ENCODE measurements around the gene SKOR2. TPM values are rescaled to one million over a fixed set of nuclear protein-coding genes. Genes with fewer than 3 reads are reported as not detected.
A peak's percentile ranks its signal among the peaks of the same experiment; 100 is the strongest.
"Not testable (repeated sequence)": the region's sequence is repeated elsewhere in the genome, so short reads cannot be mapped to it uniquely, and the experiment has no call there.

Gene SKOR2
- total RNA-seq, 2 experiments from 2014 or later = not detected

DNA sequence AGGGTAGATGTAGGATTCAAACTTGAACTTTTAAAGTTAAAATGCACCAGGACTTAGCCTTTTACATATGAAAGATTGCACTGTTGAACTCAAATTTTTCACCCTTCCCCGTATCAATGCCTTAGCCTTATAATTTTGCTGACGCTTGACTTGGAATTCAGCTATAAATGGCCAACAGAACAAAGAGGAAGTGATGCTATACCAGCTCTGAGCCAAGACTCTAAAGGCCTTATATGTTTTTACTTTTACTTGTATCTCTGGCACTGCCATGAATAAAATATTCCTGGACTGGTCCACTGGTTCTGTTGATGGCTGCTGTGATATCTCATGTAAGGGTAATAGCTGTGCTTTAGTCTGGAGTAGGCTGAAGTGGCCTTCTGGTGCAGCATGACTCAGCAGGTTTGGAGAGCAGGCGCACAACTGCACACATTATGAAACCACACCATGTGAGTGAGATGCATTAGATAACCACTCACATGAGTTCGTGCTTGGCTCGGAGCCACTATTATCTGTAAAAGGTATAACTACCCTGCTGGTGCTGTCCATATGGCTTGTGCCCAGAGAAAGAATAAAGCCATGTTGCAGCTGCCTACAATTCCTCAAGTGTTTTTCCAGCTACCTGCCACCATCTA, 66.9 kb downstream of the SKOR2 start:
- Mint-ChIP-seq H3K36me3 (no peaks in the 10 kb centered on the region), H3K27me3 (peaks cover 10% of the 10 kb centered on the region), H3K27ac (no peak overlapping the region), H3K9me3 (peaks cover 9% of the 10 kb centered on the region), H3K4me1 (no peaks in the 10 kb centered on the region), H3K4me3 (no peak overlapping the region)
- no peak for DNase-seq

DNA sequence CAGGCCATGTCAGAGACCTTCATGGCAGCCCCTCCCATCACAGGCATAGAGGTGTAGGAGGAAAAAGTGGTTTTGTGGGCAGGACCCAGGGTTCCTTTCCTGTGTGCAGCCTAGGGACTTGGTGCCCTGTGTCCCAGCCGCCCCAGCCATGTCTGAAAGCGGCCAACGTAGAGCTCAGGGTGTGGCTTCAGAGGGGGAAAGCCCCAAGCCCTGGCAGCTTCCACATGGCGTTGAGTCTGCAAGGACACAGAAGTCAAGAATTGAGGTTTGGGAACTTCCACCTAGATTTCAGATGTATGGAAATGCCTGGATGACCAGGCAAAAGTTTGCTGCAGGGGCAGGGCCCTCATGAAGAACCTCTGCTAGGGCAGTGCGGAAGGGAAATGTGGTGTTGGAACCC, 69.3 kb downstream of the SKOR2 start:
- DNase-seq, H3K9me3 Mint-ChIP-seq, H3K27ac Mint-ChIP-seq, H3K4me1 Mint-ChIP-seq, H3K36me3 Mint-ChIP-seq, H3K4me3 Mint-ChIP-seq, H3K27me3 Mint-ChIP-seq: not testable (repeated sequence)

DNA sequence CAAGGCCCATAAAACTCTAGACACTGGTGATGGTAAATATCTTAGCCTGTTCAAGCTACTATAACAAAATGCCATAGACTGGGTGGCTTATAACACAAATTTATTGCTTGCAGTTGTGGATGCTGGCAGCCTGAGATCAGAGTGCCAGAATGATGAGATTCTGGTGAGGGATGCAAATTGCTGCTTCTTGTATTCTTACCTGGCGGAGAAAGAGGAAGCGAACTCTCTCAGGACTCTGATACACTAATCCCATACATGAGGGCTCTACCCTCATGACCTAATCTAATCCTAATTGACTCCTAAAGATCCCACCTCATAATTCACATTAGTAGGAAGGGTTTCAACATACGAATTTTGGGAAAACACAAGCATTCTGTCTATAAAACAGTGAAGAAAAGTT, 70.7 kb downstream of the SKOR2 start:
- no peak overlapping the region for H3K27ac Mint-ChIP-seq

DNA sequence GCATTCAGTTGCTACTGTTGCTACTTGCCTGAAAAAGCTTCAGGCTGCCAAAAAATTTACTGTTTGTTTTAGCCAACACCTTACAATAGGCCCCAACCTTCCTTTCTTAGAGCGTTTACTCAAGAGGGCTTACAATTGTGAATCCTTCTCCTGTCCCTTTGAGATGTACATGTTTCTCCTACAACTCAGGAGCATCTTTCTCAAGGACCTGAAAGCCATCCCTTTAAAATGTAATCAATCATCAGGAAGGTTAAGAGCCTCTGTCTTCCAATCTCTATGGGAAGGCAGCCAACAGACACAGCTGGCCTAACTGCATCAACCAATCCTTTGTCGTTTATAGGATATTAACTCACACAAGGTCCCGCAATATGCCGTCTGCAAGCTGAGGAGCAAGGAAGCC, 71.9 kb downstream of the SKOR2 start:
- no peak overlapping the region for H3K27ac Mint-ChIP-seq
- no peak for DNase-seq
- H3K36me3 Mint-ChIP-seq = peaks cover 2% of the 10 kb centered on the region
- H3K9me3 Mint-ChIP-seq = peaks cover 5% of the 10 kb centered on the region
- no peak overlapping the region for H3K4me3 Mint-ChIP-seq
- H3K4me1 Mint-ChIP-seq = peaks cover 4% of the 10 kb centered on the region
- H3K27me3 Mint-ChIP-seq = no peaks in the 10 kb centered on the region

More for the DNA sequence above, 70.7 kb downstream of the SKOR2 start:
- no peak for DNase-seq
- H3K27me3 Mint-ChIP-seq = no peaks in the 10 kb centered on the region
- H3K4me3 Mint-ChIP-seq = no peak overlapping the region
- no peaks in the 10 kb centered on the region for H3K36me3 Mint-ChIP-seq
- peaks cover 2% of the 10 kb centered on the region for H3K4me1 Mint-ChIP-seq
- peaks cover 9% of the 10 kb centered on the region for H3K9me3 Mint-ChIP-seq

DNA sequence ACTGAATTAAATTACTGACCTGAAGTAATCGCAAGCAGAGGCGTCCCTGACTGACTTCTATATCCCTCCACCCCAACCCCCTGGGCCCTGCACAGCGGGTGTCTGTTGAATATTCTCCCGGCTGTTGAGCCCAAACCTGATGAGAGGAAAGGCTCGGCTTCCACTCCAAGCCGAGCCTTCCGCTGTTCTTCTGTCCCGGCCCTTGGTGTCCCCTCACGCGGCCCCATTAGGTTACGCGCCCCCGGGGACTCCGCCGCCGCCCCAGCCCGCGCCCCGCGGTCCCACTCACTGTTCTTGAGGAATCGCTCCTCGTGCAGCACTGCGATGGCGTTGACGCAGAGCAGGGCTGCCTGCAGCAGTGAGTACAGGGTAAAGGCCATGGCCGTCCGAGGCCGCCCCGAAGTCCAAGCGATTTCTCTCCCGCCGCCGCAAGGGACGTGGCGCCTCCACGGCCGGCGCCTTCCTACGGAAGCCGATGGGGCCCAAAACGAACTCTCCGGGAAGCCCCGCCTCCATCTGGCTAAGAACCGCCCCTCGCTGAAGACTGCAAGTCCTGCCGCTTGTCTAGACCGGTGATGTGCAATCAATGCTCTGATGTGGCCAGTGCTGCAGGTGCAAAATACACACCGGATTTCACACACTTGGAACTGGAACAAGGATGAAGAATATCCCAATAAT, 75.4 kb downstream of the SKOR2 start, which contains the start of gene IER3IP1:
Gene IER3IP1, minus strand, starts transcription at position 467 of the 678 bp plus-strand sequence. Its CDS starts 87 bp downstream, at position 380.
- Mint-ChIP-seq H3K4me1 (peaks cover 10% of the 10 kb centered on the region), H3K27me3 (no peaks in the 10 kb centered on the region), H3K36me3 (peaks cover 2% of the 10 kb centered on the region), H3K27ac (peak within 1 kb of the TSS; percentile 70), H3K9me3 (no peaks in the 10 kb centered on the region), H3K4me3 (no peak within 1 kb of the TSS)
- DNase-seq = peak; percentile 87

DNA sequence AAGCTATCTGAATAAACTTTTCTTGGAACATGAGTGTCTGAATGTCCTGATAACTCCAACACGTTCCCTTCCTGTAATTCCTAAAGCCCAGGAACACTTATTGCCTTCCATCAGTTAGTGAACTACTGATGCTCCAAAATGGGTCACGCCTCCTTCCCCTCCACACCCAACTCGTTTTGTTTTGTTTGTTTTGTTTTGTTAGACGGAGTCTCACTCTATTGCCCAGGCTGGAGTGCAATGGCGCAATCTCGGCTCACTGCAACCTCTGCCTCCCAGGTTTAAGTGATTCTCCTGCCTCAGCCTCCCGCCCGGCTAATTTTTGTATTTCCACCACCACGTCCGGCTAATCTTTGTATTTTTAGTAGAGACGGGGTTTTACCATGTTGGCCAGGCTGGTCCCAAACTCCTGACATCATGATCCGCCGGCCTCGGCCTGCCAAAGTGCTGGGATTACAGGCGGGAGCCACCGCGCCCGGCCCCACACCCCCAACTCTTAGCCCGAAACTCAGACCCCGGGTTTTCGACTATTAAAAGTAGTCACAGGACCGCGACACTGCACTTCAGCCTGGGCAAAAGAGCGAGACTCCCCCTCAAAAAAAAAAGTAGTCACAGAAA, 76.1 kb downstream of the SKOR2 start:
- Mint-ChIP-seq H3K4me1 (peaks cover 10% of the 10 kb centered on the region), H3K4me3 (no peak overlapping the region), H3K36me3 (peaks cover 2% of the 10 kb centered on the region), H3K27me3 (no peaks in the 10 kb centered on the region), H3K27ac (peak overlapping the region; percentile 70), H3K9me3 (no peaks in the 10 kb centered on the region)
- no peak for DNase-seq

DNA sequence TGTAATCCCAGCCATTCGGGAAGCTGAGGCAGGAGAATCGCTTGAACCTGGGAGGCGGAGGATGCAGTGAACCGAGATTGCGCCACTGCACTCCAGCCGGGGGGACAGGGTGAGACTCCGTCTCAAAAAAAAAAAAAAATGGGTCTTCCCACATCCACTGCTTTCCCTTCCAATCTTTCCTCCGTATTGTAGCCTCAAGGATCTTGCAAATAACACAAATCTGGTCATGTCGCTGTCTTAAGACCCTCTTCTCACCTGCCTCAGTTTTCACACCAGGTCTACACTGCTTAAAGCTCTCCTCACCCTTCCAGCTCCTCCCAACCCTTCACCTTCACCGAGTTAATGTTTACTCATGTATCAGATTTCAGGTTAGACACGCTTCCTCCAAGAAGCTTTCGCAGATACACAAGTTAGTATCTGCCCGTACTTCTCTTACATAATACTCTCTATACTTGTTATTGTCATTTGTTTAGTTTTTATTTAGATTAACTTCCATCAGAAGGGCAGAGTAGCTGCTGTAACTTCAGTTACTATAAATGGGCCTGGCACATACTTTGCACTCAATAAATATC, 76.8 kb downstream of the SKOR2 start:
- Mint-ChIP-seq H3K4me3 (no peak overlapping the region), H3K9me3 (no peaks in the 10 kb centered on the region), H3K27ac (no peak overlapping the region), H3K36me3 (peaks cover 4% of the 10 kb centered on the region), H3K27me3 (no peaks in the 10 kb centered on the region), H3K4me1 (peaks cover 13% of the 10 kb centered on the region)
- DNase-seq = no peak

DNA sequence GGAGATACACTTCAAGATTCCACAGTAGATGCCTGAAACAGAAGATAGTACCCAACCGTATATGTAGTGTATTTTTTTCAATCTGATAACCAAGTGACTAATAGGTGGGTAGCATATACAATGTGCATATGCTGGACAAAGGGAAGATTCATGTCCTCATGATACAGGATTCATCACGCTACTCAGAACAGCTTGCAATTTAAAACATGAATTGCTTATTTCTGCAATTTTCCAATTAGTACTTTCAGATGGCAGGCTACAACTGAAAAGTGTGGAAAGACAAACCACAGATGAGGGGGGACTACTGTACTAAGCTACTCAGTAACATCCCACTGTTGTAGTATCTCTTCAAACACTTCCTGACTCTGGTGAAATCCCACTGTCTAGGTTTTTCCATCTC, 79.0 kb downstream of the SKOR2 start:
- no peak for DNase-seq
- no peak overlapping the region for H3K27ac Mint-ChIP-seq
- no peaks in the 10 kb centered on the region for H3K9me3 Mint-ChIP-seq
- peaks cover 23% of the 10 kb centered on the region for H3K4me1 Mint-ChIP-seq
- no peak overlapping the region for H3K4me3 Mint-ChIP-seq
- H3K27me3 Mint-ChIP-seq = no peaks in the 10 kb centered on the region
- H3K36me3 Mint-ChIP-seq = peaks cover 4% of the 10 kb centered on the region

DNA sequence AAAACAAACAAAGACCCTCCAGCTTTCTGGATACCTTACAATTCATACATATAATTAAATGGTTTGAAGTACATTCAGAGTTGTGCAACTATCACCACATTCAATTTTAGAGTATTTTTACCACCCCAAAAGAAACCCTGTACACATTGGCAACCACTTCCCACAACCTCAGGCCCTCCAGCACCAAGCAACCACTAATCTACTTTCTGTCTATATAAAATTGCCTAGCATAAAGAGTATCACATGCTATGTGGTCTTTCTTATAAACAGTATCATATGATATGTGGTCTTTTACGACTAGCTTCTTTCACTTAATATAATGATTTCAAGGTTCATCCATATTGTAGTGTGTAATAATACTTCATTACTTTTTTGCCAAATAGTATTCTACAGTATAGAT, 82.5 kb downstream of the SKOR2 start:
- Mint-ChIP-seq H3K9me3 (no peaks in the 10 kb centered on the region), H3K4me3 (no peak overlapping the region), H3K4me1 (peaks cover 38% of the 10 kb centered on the region), H3K27ac (no peak overlapping the region), H3K27me3 (no peaks in the 10 kb centered on the region), H3K36me3 (peaks cover 11% of the 10 kb centered on the region)
- DNase-seq = no peak

DNA sequence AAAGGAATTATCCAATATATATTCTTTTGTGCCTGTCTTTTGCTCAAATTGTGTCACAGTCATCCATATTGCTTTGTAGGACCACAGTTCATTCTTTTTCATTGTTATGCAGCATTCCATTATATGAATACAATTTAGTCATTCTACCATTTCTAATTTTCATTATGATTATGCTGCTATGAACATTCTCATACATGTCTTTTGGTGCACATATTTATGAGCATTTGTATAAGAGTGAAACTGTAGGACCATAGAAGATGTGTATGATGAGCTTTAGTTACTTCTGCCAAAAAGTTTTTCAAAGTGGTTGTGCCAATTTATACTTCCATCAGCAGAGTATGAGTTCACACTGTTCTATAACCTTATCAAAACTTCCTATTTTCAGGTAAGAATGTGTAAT, 83.0 kb downstream of the SKOR2 start:
- Mint-ChIP-seq H3K4me3 (no peak overlapping the region), H3K9me3 (no peaks in the 10 kb centered on the region), H3K36me3 (peaks cover 12% of the 10 kb centered on the region), H3K4me1 (peaks cover 42% of the 10 kb centered on the region), H3K27me3 (no peaks in the 10 kb centered on the region), H3K27ac (no peak overlapping the region)
- DNase-seq = no peak

DNA sequence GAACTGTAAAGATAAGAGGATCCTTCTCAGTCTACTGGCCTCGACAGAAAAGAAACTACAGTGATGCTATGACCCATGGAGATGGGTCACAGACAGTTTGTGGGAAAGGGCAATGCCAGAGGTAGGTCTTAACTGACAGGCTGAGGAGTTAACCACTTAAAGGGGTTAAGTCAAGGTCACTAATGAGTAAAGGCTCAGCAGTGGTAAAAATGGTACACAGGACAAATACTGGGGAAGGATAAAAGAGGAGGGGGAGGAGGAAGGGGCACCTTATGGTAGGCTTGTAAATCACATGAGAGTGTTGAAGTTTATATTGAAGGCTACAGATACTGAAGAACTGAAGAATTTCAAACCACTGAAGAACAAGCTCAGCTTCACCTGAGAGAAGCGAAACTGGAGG, 85.2 kb downstream of the SKOR2 start:
- H3K36me3 Mint-ChIP-seq = peaks cover 18% of the 10 kb centered on the region
- no peak overlapping the region for H3K4me3 Mint-ChIP-seq
- no peaks in the 10 kb centered on the region for H3K27me3 Mint-ChIP-seq
- H3K27ac Mint-ChIP-seq = no peak overlapping the region
- no peaks in the 10 kb centered on the region for H3K9me3 Mint-ChIP-seq
- DNase-seq = no peak
- peaks cover 49% of the 10 kb centered on the region for H3K4me1 Mint-ChIP-seq

DNA sequence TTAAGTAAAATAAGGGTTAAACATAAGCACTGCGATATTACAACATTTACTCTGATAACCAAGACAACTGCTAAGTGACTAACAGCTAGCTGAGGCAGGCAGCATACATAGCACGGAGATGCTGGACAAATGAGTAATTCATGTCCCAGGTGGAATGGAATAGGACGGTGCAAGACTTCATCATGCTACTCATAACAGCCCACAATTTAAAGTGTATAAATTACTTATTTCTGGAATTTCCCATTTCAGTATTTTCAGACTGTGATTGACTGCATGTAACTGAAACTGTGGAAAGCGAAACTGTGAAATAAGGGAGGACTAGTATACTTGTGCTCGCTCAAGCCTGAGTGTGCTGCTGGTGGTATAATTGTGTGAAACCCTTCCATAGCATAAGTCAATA, 88.2 kb downstream of the SKOR2 start:
- Mint-ChIP-seq H3K27ac (no peak overlapping the region), H3K4me1 (peaks cover 35% of the 10 kb centered on the region), H3K27me3 (no peaks in the 10 kb centered on the region), H3K36me3 (peaks cover 19% of the 10 kb centered on the region), H3K9me3 (no peaks in the 10 kb centered on the region), H3K4me3 (no peak overlapping the region)
- DNase-seq = peak; percentile 24

DNA sequence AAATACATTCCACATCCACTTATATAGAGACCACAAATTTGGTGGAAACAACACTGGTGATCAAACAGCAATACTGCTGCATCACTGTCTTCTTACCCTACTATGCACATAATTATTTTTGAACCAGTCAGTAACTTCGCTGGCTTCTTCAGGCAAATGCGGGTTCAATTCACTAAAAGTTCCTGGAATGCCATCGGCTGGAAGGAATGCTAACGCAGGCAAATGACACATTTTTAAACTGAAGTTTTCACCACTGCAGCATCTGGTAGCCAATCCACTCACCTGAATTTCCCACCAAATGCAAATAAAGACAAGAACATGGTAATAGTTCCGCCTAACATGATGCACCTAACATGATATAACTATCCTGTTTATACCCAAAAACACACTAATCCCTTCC, 91.2 kb downstream of the SKOR2 start:
- no peaks in the 10 kb centered on the region for H3K9me3 Mint-ChIP-seq
- H3K4me1 Mint-ChIP-seq = peaks cover 26% of the 10 kb centered on the region
- H3K36me3 Mint-ChIP-seq = peaks cover 22% of the 10 kb centered on the region
- no peak for DNase-seq
- no peak overlapping the region for H3K4me3 Mint-ChIP-seq
- no peaks in the 10 kb centered on the region for H3K27me3 Mint-ChIP-seq
- no peak overlapping the region for H3K27ac Mint-ChIP-seq

DNA sequence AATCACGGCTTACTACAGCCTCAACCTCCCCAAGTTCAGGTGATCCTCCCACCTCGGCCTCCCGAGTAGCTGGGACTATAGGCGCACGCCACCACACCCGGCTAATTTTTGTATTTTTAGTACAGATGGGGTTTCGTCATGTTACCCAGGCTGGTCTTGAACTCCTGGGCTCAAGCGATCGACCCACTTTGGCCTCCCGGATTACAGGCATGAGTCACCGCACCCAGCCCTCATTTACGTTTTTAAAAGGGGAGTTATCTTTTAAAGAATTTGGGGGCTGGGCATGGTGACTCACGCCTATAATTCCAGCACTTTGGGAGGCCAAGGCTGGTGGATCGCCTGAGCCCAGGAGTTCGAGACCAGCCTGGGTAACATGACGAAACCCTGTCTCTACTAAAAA, 93.1 kb downstream of the SKOR2 start:
- DNase-seq, H3K4me3 Mint-ChIP-seq, H3K27me3 Mint-ChIP-seq, H3K4me1 Mint-ChIP-seq, H3K27ac Mint-ChIP-seq, H3K9me3 Mint-ChIP-seq: not testable (repeated sequence)
- peaks cover 16% of the 10 kb centered on the region for H3K36me3 Mint-ChIP-seq

All from activated naive CD8-positive, alpha-beta T cell treated with anti-CD3 and anti-CD28 coated beads for 36 hours (primary cell).